ENCODE data around the gene TMEM150A.

Gene TMEM150A

GRCh38 chr2:85613717-85614515, 11.4 kb upstream of the TMEM150A start:
- no peaks in the 10 kb centered on the region for H3K27me3 ChIP-seq (ENCODE audit: low read length)
- H3K79me2 ChIP-seq (ENCODE audit: insufficient read depth, low read length), result peaks cover 39% of the 10 kb centered on the region

GRCh38 chr2:85611705-85612587, 9.4 kb upstream of the TMEM150A start, which contains the start of gene C2orf68:
C2orf68 (minus strand) TSS chr2:85612066; CDS start chr2:85611984, 82 bp downstream.
- Histone ChIP-seq H3K27me3 (ENCODE audit: low read length) (no peaks in the 10 kb centered on the region), H3K36me3 (ENCODE audit: low read length) (peaks cover under 1% of the 10 kb centered on the region; the same call in 1 of the 2 replicates), H3F3A (ENCODE audit: insufficient read depth) (peaks cover 12% of the 10 kb centered on the region; the same call in 1 of the 2 replicates), H2AFZ (ENCODE audit: low read depth, low read length, severe bottlenecking) (peak within 1 kb of the TSS; percentile 42), H3K79me2 (ENCODE audit: insufficient read depth, low read length) (peaks cover 20% of the 10 kb centered on the region), H3K27ac (ENCODE audit: low read depth, low read length) (peak within 1 kb of the TSS; percentile 51), H3K4me2 (ENCODE audit: low read depth, low read length, poor library complexity, severe bottlenecking) (peak within 1 kb of the TSS; percentile 84), H3K4me3 (ENCODE audit: insufficient read depth, low read length, poor library complexity, severe bottlenecking) (peak within 1 kb of the TSS; percentile 73), H4K20me1 (ENCODE audit: low read depth, low read length) (peaks cover 2% of the 10 kb centered on the region; the same call in 1 of the 2 replicates), H3K9me2 (replicated peaks; ENCODE audit: insufficient read depth, low read length) (no peaks in the 10 kb centered on the region), H3K9me3 (ENCODE audit: insufficient read depth, low read length) (no peaks in the 10 kb centered on the region), H3K9ac (ENCODE audit: low read length) (peak within 1 kb of the TSS; percentile 77)
- TF ChIP-seq EZH2phosphoT487 (conservative IDR thresholded peaks at IDR 0.05; ENCODE audit: low read length), result no peak
- TF ChIP-seq CTCF (IDR thresholded peaks at IDR 0.05; ENCODE audit: insufficient read depth, low read length, poor library complexity, severe bottlenecking), result no peak

More at GRCh38 chr2:85613717-85614515, 11.4 kb upstream of the TMEM150A start:
- H3K9me3 ChIP-seq (ENCODE audit: insufficient read depth, low read length), result no peaks in the 10 kb centered on the region
- peaks cover 8% of the 10 kb centered on the region; the same call in 1 of the 2 replicates for H4K20me1 ChIP-seq (ENCODE audit: low read depth, low read length)
- TF ChIP-seq CTCF (IDR thresholded peaks at IDR 0.05; ENCODE audit: insufficient read depth, low read length, poor library complexity, severe bottlenecking) (no peak), EZH2phosphoT487 (conservative IDR thresholded peaks at IDR 0.05; ENCODE audit: low read length) (no peak)
- peaks cover 7% of the 10 kb centered on the region; the same call in 1 of the 2 replicates for H3K36me3 ChIP-seq (ENCODE audit: low read length)
- H3F3A ChIP-seq (ENCODE audit: insufficient read depth), result peaks cover 15% of the 10 kb centered on the region; the same call in 1 of the 2 replicates
- H3K4me2 ChIP-seq (ENCODE audit: low read depth, low read length, poor library complexity, severe bottlenecking), result no peak overlapping the region
- H2AFZ ChIP-seq (ENCODE audit: low read depth, low read length, severe bottlenecking), result no peak overlapping the region
- H3K9ac ChIP-seq (ENCODE audit: low read length), result no peak overlapping the region
- no peak overlapping the region for H3K27ac ChIP-seq (ENCODE audit: low read depth, low read length)
- H3K4me3 ChIP-seq (ENCODE audit: insufficient read depth, low read length, poor library complexity, severe bottlenecking), result no peak overlapping the region
- H3K9me2 ChIP-seq (replicated peaks; ENCODE audit: insufficient read depth, low read length), result no peaks in the 10 kb centered on the region

- TF ChIP-seq CTCF (IDR thresholded peaks at IDR 0.05; ENCODE audit: insufficient read depth, low read length, poor library complexity, severe bottlenecking), result no peak
- no peak for TF ChIP-seq EZH2phosphoT487 (conservative IDR thresholded peaks at IDR 0.05; ENCODE audit: low read length)
- Histone ChIP-seq H3K9me2 (replicated peaks; ENCODE audit: insufficient read depth, low read length) (no peaks in the 10 kb centered on the region), H3K27me3 (ENCODE audit: low read length) (no peaks in the 10 kb centered on the region), H4K20me1 (ENCODE audit: low read depth, low read length) (no peaks in the 10 kb centered on the region), H3K79me2 (ENCODE audit: insufficient read depth, low read length) (peaks cover 13% of the 10 kb centered on the region), H3K36me3 (ENCODE audit: low read length) (no peaks in the 10 kb centered on the region), H2AFZ (ENCODE audit: low read depth, low read length, severe bottlenecking) (peak overlapping the region; percentile 42), H3K4me3 (ENCODE audit: insufficient read depth, low read length, poor library complexity, severe bottlenecking) (peak overlapping the region; percentile 73), H3K9ac (ENCODE audit: low read length) (peak overlapping the region; percentile 77), H3K27ac (ENCODE audit: low read depth, low read length) (peak overlapping the region; percentile 34), H3K9me3 (ENCODE audit: insufficient read depth, low read length) (no peaks in the 10 kb centered on the region), H3F3A (ENCODE audit: insufficient read depth) (peaks cover 11% of the 10 kb centered on the region; the same call in 1 of the 2 replicates), H3K4me2 (ENCODE audit: low read depth, low read length, poor library complexity, severe bottlenecking) (peak overlapping the region; percentile 84)
These were observed 8.8 kb upstream of the TMEM150A start for GRCh38 chr2:85611217-85611704.
